HepG2 (cell line): ENCODE results near the gene SRCIN1. TPM values are rescaled to one million over a fixed set of nuclear protein-coding genes. Genes with fewer than 3 reads are reported as not detected.
"Not testable (repeated sequence)": the region's sequence is repeated elsewhere in the genome, so short reads cannot be mapped to it uniquely, and the experiment has no call there.

Experiments
- ATAC-seq: fragments of 200-7000 bp; cut with Tn5 transposase; 3 replicates; pipeline ENCODE4 v1.9.1; 2020; ENCODE audit warnings: mild to moderate bottlenecking, moderate library complexity
- BruUV-seq: library from RNA; stranded (reverse); fragments of 400-500 nt; replicated peaks from 2 replicates; lab custom pipeline; 2021; lab: Mats Ljungman, UMichigan
- CTCF ChIA-PET: fragments of 300-600 bp; formaldehyde crosslinking; extraction: SDS; loops from one replicate; lab custom pipeline; 2021; ENCODE audit warnings: low total read pairs, inconsistent platforms, low intra/inter-chr PET ratio; lab: Yijun Ruan, JAX
- POLR2A ChIA-PET: fragments of 350-600 bp; sonication (Branson Sonifier 250); formaldehyde crosslinking; loops from one replicate; lab custom pipeline; 2020; ENCODE audit warnings: antibody characterized with exemption, inconsistent platforms; lab: Yijun Ruan, JAX
- DNase-seq: peaks from one replicate; pipeline ENCODE4 v3.0.0-alpha.2; 2015; ENCODE audit warnings: low spot score
- FAIRE-seq: peaks from 3 replicates; lab custom pipeline; 2011; peaks lifted over from hg19 to GRCh38; lab: Jason Lieb, UNC
- H2AFZ ChIP-seq: one replicate; pipeline ENCODE4 v1.6.1; 2011; ENCODE audit warnings: low read length, inconsistent platforms
- H3K27ac ChIP-seq: fragments of 300-600 bp; 3 replicates; pipeline ENCODE4 v1.8.0; 2011; ENCODE audit warnings: mixed run types, mild to moderate bottlenecking, mixed read lengths, low read length, inconsistent platforms; ENCODE audit not compliant: insufficient read depth; ENCODE audit errors: extremely low read length
- H3K27me3 ChIP-seq, 2 experiments: fragments of 200-600 bp in 1 of 2; 2 replicates in 1 of 2; 3 replicates in 1 of 2; pipeline versions ENCODE4 v1.6.0 to v1.8.0; 2011; ENCODE audit warnings: low read length in 2 of 2, mild to moderate bottlenecking in 2 of 2, moderate library complexity in 2 of 2, inconsistent platforms in 1 of 2; ENCODE audit not compliant: insufficient read depth in 2 of 2, control insufficient read depth in 1 of 2
- H3K36me3 ChIP-seq, 2 experiments: fragments of 200-600 bp in 1 of 2; replicated peaks in 1 of 2; 2 replicates in 1 of 2; 3 replicates in 1 of 2; pipeline versions ENCODE4 v1.5.1 to v1.8.0; 2011; ENCODE audit warnings: low read length in 2 of 2, inconsistent platforms in 1 of 2; ENCODE audit not compliant: insufficient read depth in 2 of 2, control insufficient read depth in 1 of 2
- H3K4me1 ChIP-seq: 2 replicates; pipeline ENCODE4 v1.5.1; 2012; ENCODE audit warnings: low read length, inconsistent platforms; ENCODE audit not compliant: insufficient read depth
- H3K4me2 ChIP-seq: 2 replicates; pipeline ENCODE4 v1.6.0; 2011; ENCODE audit warnings: low read depth, low read length, inconsistent platforms
- H3K4me3 ChIP-seq, 3 experiments: fragments of 200-600 bp in 1 of 3; sonication (generic), shearing (Covaris generic) in 1 of 3; replicated peaks in 1 of 3; 2 replicates each; pipeline ENCODE4 v1.5.1; 2011 to 2016; ENCODE audit warnings: low read length in 3 of 3, inconsistent platforms in 2 of 3, low read depth in 2 of 3, mild to moderate bottlenecking in 2 of 3, control low read depth in 1 of 3, mixed read lengths in 1 of 3; ENCODE audit not compliant: insufficient read depth in 1 of 3
- H3K79me2 ChIP-seq: one replicate; pipeline ENCODE4 v1.6.1; 2011; ENCODE audit warnings: low read length, inconsistent platforms; ENCODE audit not compliant: insufficient read depth
- H3K9ac ChIP-seq: 2 replicates; pipeline ENCODE4 v1.6.0; 2011; ENCODE audit warnings: mild to moderate bottlenecking, low read depth, low read length, inconsistent platforms; ENCODE audit not compliant: insufficient read depth
- H3K9me3 ChIP-seq: 2 replicates; pipeline ENCODE4 v1.5.1; 2012; ENCODE audit warnings: mild to moderate bottlenecking, low read length
- H4K20me1 ChIP-seq: 2 replicates; pipeline ENCODE4 v1.6.0; 2011; ENCODE audit warnings: inconsistent platforms, mild to moderate bottlenecking, low read length, moderate library complexity; ENCODE audit not compliant: insufficient read depth
- CTCF ChIP-seq: sonication (generic); formaldehyde crosslinking; IDR thresholded peaks from 2 replicates; pipeline ENCODE4 v1.5.0; 2020; ENCODE audit warnings: mild to moderate bottlenecking, missing genetic modification reagents, moderate library complexity
- RAD21 ChIP-seq: fragments of 450-650 bp; formaldehyde crosslinking; IDR thresholded peaks from 2 replicates; pipeline ENCODE4 v1.5.0; 2020; ENCODE audit warnings: mild to moderate bottlenecking
- SMC3 ChIP-seq: IDR thresholded peaks from 2 replicates; pipeline ENCODE4 v1.6.1; 2011; ENCODE audit warnings: low read length, improper control_type of control experiment
- STAG1 ChIP-seq: sonication (generic); formaldehyde crosslinking; IDR thresholded peaks from 2 replicates; pipeline ENCODE4 v1.4.0; 2020; ENCODE audit warnings: missing genetic modification reagents
- SUZ12 ChIP-seq: fragments of 150-350 bp; IDR thresholded peaks from 2 replicates; pipeline ENCODE4 v1.6.1; 2014; ENCODE audit warnings: low read depth, low read length
- WGBS: methylation state at CpG from one replicate; pipeline ENCODE4 v1.1.6; 2017; ENCODE audit warnings: low lambda C conversion rate; 5-methylcytosine and 5-hydroxymethylcytosine counted together
- in situ Hi-C: cut with HindIII; loops from 2 replicates; pipeline ENCODE4 v1.10.0; 2017; ENCODE audit warnings: low pct_unique_long_range_greater_than_20kb; ENCODE audit not compliant: extremely low pct_ligation_motif_present
- intact Hi-C: fragments of 100-400 bp; cut with micrococcal nuclease; formaldehyde crosslinking; loops from one replicate; pipeline ENCODE4 v1.10.0; 2022; ENCODE audit not compliant: unreplicated experiment
- polyA plus RNA-seq, 8 experiments: library from polyadenylated mRNA; depleted of rRNA in 3 of 8; stranded (reverse) in 7 of 8; unstranded in 1 of 8; fragments of >200 nt; fragmentation: Illumina TruSeq in 4 of 8; extraction: Trizol in 4 of 8; gene quantifications; 2 replicates each; pipeline versions ENCODE4 v1.2.1 to v1.2.3, GENCODE V29; 2011 to 2016; ENCODE audit warnings: low read depth in 4 of 8, missing spikeins in 1 of 8, mixed read lengths in 1 of 8; ENCODE audit not compliant: insufficient read depth in 1 of 8
- total RNA-seq, 5 experiments: library from RNA; depleted of rRNA; stranded (reverse); fragments of >200 nt; fragmentation: Illumina TruSeq; extraction: Trizol; gene quantifications; 2 replicates each; pipeline ENCODE4 v1.2.3, GENCODE V29; 2016; ENCODE audit warnings: low read depth in 1 of 5

SRCIN1 gene
- total and polyA plus RNA-seq, 2 of the 13 experiments (the other 11 are each of a cell fraction or from before 2014, with no cell fraction given), result 1.2 to 9.6 TPM

GRCh38 chr17:38484242-38485145 lies 121.3 kb downstream of the SRCIN1 start:
- H3K4me2 ChIP-seq, H4K20me1 ChIP-seq, H2AFZ ChIP-seq, H3K36me3 ChIP-seq, FAIRE-seq, H3K4me3 ChIP-seq, in situ Hi-C loops, POLR2A ChIA-PET, H3K27ac ChIP-seq, H3K79me2 ChIP-seq, H3K9me3 ChIP-seq, BruUV-seq, H3K4me1 ChIP-seq, H3K9ac ChIP-seq: not testable (repeated sequence)
- intact Hi-C loops, result loop anchor here (2.0 to 5.0 kb wide), 3 partner anchors 40 to 137 kb away; no protein-coding TSS in a partner anchor
- ATAC-seq (peak; percentile 94), DNase-seq (peak; percentile 65)
- CTCF ChIA-PET, result interaction anchor here (0.7 to 3.9 kb wide), 3 partner anchors 40 to 135 kb away, joined by 4 to 21 read pairs (median 9); no protein-coding TSS in a partner anchor
- WGBS, result 35% methylated on average over 21 of the region's 21 CpGs
- TF ChIP-seq SUZ12 (peak; percentile 28; the same call in 1 of the 2 replicates), SMC3 (peak; percentile 80), RAD21 (peak; percentile 86), STAG1 (CRISPR knock-in tag) (peak; percentile 92), CTCF (CRISPR knock-in tag) (peak; percentile 85)
- peaks cover 3 to 29% of the 10 kb centered on the region in 2 experiments; a peak in 3 of 5 replicates for H3K27me3 ChIP-seq

GRCh38 chr17:38482700-38483043 lies 123.1 kb downstream of the SRCIN1 start:
- H4K20me1 ChIP-seq, H3K27ac ChIP-seq, POLR2A ChIA-PET, H3K36me3 ChIP-seq, H3K4me3 ChIP-seq, H3K79me2 ChIP-seq, FAIRE-seq, H3K4me1 ChIP-seq, BruUV-seq, H3K9me3 ChIP-seq, DNase-seq, H3K4me2 ChIP-seq, H3K9ac ChIP-seq, in situ Hi-C loops, CTCF ChIA-PET, H2AFZ ChIP-seq, intact Hi-C loops: not testable (repeated sequence)
- WGBS, result 46% methylated on average over 6 of the region's 8 CpGs
- peak; percentile 69 for ATAC-seq
- H3K27me3 ChIP-seq, result peaks cover 3 to 25% of the 10 kb centered on the region in 2 experiments; a peak in 3 of 5 replicates
